Measurements from ENCODE around the gene NKRF.

DNA sequence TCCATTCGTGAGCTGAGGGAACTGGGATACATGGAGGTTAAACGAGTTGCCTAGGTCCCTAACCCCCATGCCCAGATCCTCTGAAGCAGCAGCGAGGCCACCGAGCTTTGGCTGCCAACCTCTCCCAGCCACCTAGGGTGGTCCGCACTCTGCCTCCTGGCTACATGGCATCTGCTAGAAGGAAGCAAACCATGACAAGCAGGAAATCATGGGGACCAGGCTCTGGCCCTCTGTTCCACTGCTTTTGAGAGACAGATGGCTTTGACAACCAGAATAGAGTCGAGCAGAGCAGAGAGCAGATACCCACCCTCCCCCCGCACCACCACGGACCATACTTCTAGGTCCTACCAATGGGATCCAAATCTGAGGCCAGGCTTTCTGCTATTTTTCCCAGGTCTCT is 37.5 kb upstream of the NKRF start:
- TF ChIP-seq, protein P1, sequence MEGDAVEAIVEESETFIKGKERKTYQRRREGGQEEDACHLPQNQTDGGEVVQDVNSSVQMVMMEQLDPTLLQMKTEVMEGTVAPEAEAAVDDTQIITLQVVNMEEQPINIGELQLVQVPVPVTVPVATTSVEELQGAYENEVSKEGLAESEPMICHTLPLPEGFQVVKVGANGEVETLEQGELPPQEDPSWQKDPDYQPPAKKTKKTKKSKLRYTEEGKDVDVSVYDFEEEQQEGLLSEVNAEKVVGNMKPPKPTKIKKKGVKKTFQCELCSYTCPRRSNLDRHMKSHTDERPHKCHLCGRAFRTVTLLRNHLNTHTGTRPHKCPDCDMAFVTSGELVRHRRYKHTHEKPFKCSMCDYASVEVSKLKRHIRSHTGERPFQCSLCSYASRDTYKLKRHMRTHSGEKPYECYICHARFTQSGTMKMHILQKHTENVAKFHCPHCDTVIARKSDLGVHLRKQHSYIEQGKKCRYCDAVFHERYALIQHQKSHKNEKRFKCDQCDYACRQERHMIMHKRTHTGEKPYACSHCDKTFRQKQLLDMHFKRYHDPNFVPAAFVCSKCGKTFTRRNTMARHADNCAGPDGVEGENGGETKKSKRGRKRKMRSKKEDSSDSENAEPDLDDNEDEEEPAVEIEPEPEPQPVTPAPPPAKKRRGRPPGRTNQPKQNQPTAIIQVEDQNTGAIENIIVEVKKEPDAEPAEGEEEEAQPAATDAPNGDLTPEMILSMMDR (IDR thresholded peaks at IDR 0.05; ENCODE audit: insufficient read depth, low read depth, low read length), result no peak
- TF ChIP-seq EZH2 (IDR thresholded peaks at IDR 0.05; ENCODE audit: insufficient read depth, low read length), result no peak

Data from astrocyte (in vitro differentiated cells and primary cell).